Adrenal gland (tissue), 5 donors: ENCODE data around the gene NR1D2.

Experiments
- POLR2A ChIP-seq, 2 donors: fragments of 450-650 bp; IDR thresholded peaks; one replicate each; pipeline ENCODE4 v1.6.1; 2017; ENCODE audit warnings: antibody characterized with exemption in 2 of 2, mild to moderate bottlenecking in 2 of 2, moderate library complexity in 1 of 2
- TF ChIP-seq, protein P1 (sequence below), 6 experiments: fragments of 450-650 bp in 4 of 6; fragments of 200-600 bp in 2 of 6; sonication (generic) in 1 of 6; IDR thresholded peaks; 1 replicate in 5 of 6; 2 replicates in 1 of 6; pipeline versions ENCODE4 v1.5.1 to v1.8.0; 2016 to 2021; ENCODE audit warnings: antibody characterized with exemption in 6 of 6, mild to moderate bottlenecking in 2 of 6, moderate library complexity in 1 of 6
- donor health status: DM: no; HTN: no; CAD: no.

DNA sequence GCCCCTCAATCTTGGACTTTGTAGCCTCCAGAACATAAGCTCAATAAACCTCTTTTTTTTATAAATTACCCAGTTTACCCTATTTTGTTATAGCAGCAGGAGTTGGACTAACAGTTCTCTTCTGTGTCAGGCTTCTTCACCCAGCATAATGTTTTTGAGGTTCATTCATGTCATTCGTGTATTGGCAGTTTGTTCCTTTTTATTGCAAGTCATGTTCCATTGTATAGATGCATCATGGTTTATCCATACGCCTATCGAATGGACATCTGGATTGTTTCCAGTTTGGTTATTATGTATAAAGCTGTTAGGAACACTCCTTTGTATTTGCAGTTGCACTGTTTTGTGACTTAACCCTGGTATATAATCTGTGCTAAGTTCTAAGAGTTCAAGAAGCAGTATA is 39.8 kb downstream of the NR1D2 start:
- TF ChIP-seq, protein P1, sequence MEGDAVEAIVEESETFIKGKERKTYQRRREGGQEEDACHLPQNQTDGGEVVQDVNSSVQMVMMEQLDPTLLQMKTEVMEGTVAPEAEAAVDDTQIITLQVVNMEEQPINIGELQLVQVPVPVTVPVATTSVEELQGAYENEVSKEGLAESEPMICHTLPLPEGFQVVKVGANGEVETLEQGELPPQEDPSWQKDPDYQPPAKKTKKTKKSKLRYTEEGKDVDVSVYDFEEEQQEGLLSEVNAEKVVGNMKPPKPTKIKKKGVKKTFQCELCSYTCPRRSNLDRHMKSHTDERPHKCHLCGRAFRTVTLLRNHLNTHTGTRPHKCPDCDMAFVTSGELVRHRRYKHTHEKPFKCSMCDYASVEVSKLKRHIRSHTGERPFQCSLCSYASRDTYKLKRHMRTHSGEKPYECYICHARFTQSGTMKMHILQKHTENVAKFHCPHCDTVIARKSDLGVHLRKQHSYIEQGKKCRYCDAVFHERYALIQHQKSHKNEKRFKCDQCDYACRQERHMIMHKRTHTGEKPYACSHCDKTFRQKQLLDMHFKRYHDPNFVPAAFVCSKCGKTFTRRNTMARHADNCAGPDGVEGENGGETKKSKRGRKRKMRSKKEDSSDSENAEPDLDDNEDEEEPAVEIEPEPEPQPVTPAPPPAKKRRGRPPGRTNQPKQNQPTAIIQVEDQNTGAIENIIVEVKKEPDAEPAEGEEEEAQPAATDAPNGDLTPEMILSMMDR (IDR thresholded peaks at IDR 0.05), result no peak
- no peak for TF ChIP-seq POLR2A (IDR thresholded peaks at IDR 0.05)
